ENCODE measurements around the gene GLI2.

DNA sequence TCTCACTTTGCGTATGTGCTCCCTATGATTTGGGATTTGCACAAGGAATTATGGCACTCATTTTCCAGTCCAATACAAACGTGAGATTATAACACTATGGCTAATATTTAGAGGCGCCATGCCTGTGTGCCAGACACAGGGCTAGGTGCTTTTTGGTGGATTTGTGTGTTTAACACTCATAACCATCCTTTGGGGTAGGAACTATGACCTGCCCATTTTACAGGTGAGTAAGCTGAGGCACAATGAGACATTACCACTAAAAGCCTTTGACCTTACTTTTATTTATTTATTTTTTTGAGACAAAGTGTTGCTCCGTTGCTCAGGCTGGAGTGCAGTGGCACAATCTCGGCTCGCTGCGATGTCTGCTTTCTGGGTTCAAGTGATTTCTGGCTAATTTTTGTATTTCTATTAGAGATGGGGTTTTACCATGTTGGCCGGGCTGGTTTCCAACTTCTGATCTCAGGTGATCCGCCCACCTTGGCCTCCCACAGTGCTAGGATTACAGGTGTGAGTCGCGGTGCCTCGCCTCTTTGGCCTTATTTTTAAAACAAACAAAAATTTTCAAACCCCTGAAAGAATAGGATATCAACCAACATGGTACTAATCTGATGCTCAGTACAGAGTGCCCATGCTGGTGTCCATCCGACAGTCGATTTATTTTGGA is 26.6 kb upstream of the GLI2 start:
- TF ChIP-seq SRF (IDR thresholded peaks at IDR 0.05; ENCODE audit: low read depth, low read length) = no peak
- TF ChIP-seq, protein P1, sequence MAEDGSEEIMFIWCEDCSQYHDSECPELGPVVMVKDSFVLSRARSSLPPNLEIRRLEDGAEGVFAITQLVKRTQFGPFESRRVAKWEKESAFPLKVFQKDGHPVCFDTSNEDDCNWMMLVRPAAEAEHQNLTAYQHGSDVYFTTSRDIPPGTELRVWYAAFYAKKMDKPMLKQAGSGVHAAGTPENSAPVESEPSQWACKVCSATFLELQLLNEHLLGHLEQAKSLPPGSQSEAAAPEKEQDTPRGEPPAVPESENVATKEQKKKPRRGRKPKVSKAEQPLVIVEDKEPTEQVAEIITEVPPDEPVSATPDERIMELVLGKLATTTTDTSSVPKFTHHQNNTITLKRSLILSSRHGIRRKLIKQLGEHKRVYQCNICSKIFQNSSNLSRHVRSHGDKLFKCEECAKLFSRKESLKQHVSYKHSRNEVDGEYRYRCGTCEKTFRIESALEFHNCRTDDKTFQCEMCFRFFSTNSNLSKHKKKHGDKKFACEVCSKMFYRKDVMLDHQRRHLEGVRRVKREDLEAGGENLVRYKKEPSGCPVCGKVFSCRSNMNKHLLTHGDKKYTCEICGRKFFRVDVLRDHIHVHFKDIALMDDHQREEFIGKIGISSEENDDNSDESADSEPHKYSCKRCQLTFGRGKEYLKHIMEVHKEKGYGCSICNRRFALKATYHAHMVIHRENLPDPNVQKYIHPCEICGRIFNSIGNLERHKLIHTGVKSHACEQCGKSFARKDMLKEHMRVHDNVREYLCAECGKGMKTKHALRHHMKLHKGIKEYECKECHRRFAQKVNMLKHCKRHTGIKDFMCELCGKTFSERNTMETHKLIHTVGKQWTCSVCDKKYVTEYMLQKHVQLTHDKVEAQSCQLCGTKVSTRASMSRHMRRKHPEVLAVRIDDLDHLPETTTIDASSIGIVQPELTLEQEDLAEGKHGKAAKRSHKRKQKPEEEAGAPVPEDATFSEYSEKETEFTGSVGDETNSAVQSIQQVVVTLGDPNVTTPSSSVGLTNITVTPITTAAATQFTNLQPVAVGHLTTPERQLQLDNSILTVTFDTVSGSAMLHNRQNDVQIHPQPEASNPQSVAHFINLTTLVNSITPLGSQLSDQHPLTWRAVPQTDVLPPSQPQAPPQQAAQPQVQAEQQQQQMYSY (CRISPR knock-in tag; IDR thresholded peaks at IDR 0.05) = no peak
- TF ChIP-seq, protein P2, sequence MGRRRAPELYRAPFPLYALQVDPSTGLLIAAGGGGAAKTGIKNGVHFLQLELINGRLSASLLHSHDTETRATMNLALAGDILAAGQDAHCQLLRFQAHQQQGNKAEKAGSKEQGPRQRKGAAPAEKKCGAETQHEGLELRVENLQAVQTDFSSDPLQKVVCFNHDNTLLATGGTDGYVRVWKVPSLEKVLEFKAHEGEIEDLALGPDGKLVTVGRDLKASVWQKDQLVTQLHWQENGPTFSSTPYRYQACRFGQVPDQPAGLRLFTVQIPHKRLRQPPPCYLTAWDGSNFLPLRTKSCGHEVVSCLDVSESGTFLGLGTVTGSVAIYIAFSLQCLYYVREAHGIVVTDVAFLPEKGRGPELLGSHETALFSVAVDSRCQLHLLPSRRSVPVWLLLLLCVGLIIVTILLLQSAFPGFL (CRISPR knock-in tag; IDR thresholded peaks at IDR 0.05) = no peak
- TF ChIP-seq, protein P3, sequence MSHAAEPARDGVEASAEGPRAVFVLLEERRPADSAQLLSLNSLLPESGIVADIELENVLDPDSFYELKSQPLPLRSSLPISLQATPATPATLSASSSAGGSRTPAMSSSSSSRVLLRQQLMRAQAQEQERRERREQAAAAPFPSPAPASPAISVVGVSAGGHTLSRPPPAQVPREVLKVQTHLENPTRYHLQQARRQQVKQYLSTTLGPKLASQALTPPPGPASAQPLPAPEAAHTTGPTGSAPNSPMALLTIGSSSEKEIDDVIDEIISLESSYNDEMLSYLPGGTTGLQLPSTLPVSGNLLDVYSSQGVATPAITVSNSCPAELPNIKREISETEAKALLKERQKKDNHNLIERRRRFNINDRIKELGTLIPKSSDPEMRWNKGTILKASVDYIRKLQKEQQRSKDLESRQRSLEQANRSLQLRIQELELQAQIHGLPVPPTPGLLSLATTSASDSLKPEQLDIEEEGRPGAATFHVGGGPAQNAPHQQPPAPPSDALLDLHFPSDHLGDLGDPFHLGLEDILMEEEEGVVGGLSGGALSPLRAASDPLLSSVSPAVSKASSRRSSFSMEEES (CRISPR knock-in tag; IDR thresholded peaks at IDR 0.05) = no peak
- TF ChIP-seq, protein P4, sequence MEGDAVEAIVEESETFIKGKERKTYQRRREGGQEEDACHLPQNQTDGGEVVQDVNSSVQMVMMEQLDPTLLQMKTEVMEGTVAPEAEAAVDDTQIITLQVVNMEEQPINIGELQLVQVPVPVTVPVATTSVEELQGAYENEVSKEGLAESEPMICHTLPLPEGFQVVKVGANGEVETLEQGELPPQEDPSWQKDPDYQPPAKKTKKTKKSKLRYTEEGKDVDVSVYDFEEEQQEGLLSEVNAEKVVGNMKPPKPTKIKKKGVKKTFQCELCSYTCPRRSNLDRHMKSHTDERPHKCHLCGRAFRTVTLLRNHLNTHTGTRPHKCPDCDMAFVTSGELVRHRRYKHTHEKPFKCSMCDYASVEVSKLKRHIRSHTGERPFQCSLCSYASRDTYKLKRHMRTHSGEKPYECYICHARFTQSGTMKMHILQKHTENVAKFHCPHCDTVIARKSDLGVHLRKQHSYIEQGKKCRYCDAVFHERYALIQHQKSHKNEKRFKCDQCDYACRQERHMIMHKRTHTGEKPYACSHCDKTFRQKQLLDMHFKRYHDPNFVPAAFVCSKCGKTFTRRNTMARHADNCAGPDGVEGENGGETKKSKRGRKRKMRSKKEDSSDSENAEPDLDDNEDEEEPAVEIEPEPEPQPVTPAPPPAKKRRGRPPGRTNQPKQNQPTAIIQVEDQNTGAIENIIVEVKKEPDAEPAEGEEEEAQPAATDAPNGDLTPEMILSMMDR (CRISPR knock-in tag; IDR thresholded peaks at IDR 0.05) = no peak
- no peak for TF ChIP-seq POLR2AphosphoS5 (IDR thresholded peaks at IDR 0.05; ENCODE audit: low read depth, low read length)
- no peak for TF ChIP-seq FOXA1 (IDR thresholded peaks at IDR 0.05)
- TF ChIP-seq FOXA1 (CRISPR knock-in tag; IDR thresholded peaks at IDR 0.05) = no peak
- no peak for TF ChIP-seq ZFP36 (IDR thresholded peaks at IDR 0.05; ENCODE audit: borderline replicate concordance, low read depth, low read length, partially characterized antibody)
- TF ChIP-seq ZNF337 (CRISPR knock-in tag; IDR thresholded peaks at IDR 0.05; ENCODE audit: borderline replicate concordance, low read depth) = no peak
- TF ChIP-seq, protein P5, sequence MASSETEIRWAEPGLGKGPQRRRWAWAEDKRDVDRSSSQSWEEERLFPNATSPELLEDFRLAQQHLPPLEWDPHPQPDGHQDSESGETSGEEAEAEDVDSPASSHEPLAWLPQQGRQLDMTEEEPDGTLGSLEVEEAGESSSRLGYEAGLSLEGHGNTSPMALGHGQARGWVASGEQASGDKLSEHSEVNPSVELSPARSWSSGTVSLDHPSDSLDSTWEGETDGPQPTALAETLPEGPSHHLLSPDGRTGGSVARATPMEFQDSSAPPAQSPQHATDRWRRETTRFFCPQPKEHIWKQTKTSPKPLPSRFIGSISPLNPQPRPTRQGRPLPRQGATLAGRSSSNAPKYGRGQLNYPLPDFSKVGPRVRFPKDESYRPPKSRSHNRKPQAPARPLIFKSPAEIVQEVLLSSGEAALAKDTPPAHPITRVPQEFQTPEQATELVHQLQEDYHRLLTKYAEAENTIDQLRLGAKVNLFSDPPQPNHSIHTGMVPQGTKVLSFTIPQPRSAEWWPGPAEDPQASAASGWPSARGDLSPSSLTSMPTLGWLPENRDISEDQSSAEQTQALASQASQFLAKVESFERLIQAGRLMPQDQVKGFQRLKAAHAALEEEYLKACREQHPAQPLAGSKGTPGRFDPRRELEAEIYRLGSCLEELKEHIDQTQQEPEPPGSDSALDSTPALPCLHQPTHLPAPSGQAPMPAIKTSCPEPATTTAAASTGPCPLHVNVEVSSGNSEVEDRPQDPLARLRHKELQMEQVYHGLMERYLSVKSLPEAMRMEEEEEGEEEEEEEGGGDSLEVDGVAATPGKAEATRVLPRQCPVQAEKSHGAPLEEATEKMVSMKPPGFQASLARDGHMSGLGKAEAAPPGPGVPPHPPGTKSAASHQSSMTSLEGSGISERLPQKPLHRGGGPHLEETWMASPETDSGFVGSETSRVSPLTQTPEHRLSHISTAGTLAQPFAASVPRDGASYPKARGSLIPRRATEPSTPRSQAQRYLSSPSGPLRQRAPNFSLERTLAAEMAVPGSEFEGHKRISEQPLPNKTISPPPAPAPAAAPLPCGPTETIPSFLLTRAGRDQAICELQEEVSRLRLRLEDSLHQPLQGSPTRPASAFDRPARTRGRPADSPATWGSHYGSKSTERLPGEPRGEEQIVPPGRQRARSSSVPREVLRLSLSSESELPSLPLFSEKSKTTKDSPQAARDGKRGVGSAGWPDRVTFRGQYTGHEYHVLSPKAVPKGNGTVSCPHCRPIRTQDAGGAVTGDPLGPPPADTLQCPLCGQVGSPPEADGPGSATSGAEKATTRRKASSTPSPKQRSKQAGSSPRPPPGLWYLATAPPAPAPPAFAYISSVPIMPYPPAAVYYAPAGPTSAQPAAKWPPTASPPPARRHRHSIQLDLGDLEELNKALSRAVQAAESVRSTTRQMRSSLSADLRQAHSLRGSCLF (CRISPR knock-in tag; IDR thresholded peaks at IDR 0.05; ENCODE audit: borderline replicate concordance) = no peak
- TF ChIP-seq, protein P6, sequence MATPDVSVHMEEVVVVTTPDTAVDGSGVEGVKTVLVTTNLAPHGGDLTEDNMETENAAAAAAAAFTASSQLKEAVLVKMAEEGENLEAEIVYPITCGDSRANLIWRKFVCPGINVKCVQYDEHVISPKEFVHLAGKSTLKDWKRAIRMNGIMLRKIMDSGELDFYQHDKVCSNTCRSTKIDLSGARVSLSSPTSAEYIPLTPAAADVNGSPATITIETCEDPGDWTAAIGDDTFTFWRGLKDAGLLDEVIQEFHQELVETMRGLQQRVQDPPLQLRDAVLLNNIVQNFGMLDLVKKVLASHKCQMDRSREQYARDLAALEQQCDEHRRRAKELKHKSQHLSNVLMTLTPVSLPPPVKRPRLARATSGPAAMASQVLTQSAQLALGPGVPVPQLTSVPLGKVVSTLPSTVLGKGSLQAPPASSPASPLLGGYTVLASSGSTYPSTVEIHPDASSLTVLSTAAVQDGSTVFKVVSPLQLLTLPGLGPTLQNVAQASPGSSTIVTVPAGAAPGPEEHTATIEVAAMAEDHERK (CRISPR knock-in tag; IDR thresholded peaks at IDR 0.05; ENCODE audit: low read depth) = no peak
